SKM-1 (cell line): Measurements from ENCODE around the gene HEXD.
"Not testable (repeated sequence)": the region's sequence is repeated elsewhere in the genome, so short reads cannot be mapped to it uniquely, and the experiment has no call there.

ENCODE experiments used
- DNase-seq: peaks from one replicate; lab custom pipeline; 2025; ENCODE audit not compliant: unreplicated experiment; lab: John Stamatoyannopoulos, UW

The HEXD gene

GRCh38 chr17:82457073-82457928 lies 39.2 kb downstream of the HEXD start:
- no peak for DNase-seq

GRCh38 chr17:82457929-82458178 lies 39.7 kb downstream of the HEXD start:
- peak; percentile 88 for DNase-seq

- DNase-seq, result peak; percentile 96
These were observed 40.2 kb downstream of the HEXD start, which contains the start of gene NARF for GRCh38 chr17:82458179-82458884. TSS of gene NARF (plus strand) at chr17:82458741. CDS start at chr17:82458804, 63 bp downstream.

DNA sequence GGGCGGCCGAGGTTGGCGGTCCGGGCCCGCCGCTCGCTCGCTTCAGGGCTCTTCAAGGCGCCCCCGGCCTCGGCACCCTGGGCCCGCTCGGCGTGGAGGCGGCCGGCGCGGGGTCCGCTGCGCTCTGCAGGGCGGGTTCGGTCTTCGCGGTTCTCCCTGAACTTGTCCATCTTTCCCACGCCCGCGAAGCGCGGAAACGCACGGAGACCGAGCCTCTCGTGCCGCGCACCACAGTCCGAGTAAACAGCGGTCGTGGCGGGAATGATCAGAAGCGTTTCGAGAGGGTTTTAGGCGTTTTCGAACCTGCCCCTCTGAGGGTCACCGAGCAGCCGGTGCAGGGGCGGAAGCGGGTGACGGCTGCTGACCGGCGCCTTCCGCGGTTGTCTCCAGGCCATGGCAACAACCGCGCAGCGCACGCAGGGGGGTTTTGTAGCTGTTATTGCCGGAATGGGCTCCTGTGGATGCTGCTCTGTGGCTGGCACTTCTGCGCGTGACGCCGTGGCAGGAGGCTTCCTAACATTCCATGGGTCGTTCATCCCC lies 40.8 kb downstream of the HEXD start:
- DNase-seq, result no peak

DNA sequence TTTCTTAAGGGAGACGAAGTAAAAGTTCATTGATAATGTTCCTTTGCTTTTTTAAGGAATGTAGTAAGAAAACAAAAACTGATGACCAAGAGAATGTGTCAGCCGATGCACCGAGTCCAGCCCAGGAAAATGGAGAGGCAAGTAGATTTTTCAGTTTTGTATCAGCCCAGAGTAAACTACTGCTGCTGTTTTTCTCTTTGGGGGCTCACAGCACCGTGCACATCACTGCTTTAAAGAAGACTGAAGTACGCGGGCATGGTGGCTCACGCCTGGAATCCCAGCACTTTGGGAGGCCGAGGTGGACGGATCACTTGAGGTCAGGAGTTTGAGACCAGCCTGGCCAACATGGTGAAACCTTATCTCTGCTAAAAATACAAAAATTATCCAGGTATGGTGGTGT lies 41.8 kb downstream of the HEXD start:
- not testable (repeated sequence) for DNase-seq

GRCh38 chr17:82461827-82462524 lies 43.8 kb downstream of the HEXD start:
- DNase-seq, result no peak

GRCh38 chr17:82463391-82463790 lies 45.2 kb downstream of the HEXD start:
- DNase-seq, result no peak

DNA sequence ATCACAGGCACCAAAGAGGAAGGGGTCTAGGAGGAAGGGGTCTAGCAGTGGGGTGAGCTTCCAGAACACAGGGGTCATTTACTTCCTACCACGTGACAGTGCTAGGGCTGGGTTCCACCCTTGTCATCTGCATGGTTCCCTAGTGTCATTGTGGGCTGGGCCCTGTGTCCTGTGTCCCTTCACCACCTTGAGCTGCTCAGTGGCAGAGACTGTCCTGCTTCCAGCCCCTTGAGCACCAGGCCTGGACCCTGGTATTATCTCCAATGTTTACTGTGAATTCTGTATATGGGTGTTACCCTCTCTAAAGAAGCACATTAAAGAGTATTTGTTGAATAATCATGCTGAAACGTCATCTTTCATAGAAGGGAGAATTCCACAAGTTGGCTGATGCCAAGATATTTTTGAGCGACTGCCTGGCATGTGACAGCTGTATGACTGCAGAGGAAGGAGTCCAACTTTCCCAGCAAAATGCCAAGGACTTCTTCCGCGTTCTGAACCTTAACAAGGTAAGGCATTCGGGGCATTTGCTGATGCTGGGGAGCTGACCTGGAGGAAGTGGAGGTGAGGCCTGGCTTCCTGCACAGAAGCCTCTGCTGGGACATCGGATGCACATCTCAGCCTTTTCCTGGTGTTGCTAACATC lies 45.9 kb downstream of the HEXD start:
- no peak for DNase-seq

- DNase-seq, result no peak
These were observed 46.4 kb downstream of the HEXD start for GRCh38 chr17:82464567-82464929.

DNA sequence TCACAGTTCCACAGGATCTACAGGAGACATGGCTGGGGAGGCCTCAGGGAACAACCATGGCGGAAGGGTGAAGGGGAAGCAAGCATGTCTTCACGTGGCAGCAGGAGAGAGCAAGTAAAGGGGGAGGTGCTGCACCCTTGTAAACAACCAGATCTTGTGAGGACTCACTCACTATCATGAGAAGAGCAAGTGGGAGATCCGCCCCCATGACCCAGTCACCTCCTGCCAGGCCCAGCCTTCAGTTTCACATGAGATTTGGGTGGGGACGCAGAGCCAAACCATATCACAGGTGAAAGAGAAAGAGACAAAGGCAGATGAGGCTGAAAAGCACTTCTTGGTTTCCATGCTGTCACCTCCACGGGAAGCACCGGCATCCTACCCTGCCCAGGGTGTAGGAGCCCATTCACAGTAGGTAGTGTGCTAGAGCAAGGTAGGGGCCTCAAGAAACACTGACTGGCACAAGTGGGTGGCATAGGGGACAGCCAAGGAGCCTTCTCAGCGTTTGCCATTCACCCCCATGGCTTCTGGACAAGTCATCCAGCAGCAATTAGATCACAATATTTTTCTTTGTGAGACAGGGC lies 47.0 kb downstream of the HEXD start:
- DNase-seq, result no peak

- no peak for DNase-seq
These were observed 50.5 kb downstream of the HEXD start for GRCh38 chr17:82468692-82469091.

GRCh38 chr17:82470065-82470464 lies 51.9 kb downstream of the HEXD start:
- DNase-seq, result no peak

DNA sequence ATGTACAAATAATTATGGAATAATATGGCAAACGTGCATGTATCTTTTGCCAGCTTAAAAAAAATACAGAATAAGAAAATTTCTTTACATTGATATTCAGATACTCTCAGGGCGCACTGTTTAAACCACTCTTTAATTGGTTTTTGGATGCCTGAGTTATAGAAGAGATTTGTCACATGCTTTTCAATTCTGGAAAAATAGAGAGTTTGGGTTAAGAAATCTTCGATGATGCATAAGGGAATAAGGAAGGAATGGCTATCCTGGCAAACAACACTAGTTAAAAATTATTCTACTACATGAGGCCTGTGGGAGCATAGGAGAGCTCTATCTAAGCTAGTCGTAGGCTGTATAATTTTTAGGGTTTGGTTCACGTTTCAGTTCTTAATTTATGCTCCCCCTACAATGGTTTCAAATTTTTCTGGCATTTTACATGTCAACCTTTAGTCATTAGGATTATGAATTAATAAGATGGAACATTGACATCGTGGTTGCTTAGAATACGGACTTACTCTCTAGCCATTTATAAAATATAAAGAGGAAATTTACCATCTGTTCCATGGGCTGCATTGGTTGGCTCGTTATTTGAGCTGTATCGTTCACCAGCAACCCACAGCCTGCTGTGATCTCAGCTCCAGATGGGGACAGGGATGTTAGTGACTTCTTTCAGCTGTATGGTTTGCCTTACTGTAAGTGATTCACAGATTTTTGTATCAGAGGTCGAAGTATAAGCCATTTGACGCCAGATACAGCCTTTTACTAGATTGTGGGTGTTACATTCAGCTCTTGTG lies 56.3 kb downstream of the HEXD start:
- DNase-seq, result no peak

GRCh38 chr17:82475458-82475857 lies 57.3 kb downstream of the HEXD start:
- DNase-seq, result no peak

DNA sequence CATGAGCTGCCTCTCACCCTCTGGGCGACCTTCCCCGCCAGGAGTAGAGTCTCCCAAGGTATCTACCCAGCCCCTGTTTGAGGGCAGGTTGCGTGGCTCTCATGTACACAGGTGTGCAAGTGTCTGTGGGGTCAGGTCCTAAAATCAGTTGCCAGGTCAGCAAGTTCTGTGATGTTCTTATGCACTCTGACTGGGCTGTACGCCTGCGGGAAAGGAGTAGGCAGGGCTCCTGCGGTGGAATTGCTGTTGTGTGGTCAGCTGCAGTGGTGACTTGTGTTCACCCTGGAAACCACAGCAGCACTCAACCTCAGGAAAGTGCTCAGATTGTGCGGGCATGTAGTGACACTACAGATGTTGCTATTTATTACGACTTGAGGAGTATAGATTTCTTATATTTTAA lies 59.8 kb downstream of the HEXD start:
- no peak for DNase-seq

DNA sequence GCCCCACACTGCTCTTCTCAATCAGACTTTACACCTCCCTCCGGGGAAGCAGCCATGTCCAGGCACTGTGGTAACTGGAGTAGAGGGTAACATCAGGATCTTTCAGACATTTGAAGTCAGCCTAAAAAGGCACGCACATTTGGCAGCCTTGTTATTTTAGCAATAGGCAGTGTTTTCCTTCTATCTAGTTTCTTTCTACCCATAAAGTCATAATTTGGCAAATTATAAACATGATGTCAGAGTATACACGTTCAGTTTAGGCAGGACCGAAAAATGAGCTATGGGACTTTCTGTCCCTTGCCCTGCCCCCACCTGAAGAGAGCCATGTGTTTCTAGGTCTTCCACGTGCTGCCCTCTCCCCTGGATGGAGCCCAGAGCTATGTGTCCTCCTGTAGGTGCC lies 61.5 kb downstream of the HEXD start:
- DNase-seq, result no peak

GRCh38 chr17:82480318-82480717 lies 62.2 kb downstream of the HEXD start:
- DNase-seq, result no peak

GRCh38 chr17:82483204-82483660 lies 65.1 kb downstream of the HEXD start:
- no peak for DNase-seq

DNA sequence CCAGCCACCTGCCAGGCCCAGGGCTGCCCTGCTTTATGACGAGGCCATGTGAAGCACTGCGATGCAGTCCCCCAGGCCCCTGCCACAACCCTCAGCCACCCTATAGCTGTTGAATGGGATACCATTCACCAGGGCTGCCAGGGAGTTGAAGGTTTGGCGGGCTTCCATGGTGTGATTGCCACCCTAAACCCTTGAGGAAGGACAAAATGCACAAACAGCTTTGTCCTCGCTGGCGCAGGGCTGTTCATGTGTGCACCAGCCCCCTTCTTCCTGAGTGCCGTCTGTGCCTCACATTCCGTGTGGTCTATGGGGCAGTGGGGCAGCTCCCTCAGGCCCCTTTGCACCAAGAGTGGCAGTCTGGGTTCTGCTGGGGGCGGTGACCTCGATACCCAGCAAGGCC lies 65.7 kb downstream of the HEXD start:
- DNase-seq, result no peak
